Sigmoid colon (tissue), 7 donors: Measurements from ENCODE around the gene SAMD14. TPM values are rescaled to one million over a fixed set of nuclear protein-coding genes. Genes with fewer than 3 reads are reported as not detected.

Experiments
- DNase-seq: peaks from one replicate; pipeline ENCODE4 v3.0.0-alpha.2; 2019
- H3K27ac ChIP-seq, 4 donors: fragments of 200-600 bp; sonication (generic); one replicate each; pipeline ENCODE4 v1.5.1; 2016 to 2019; ENCODE audit warnings: mild to moderate bottlenecking in 1 of 4
- H3K27me3 ChIP-seq, 3 donors: fragments of 200-600 bp; sonication (generic); one replicate each; pipeline ENCODE4 v1.5.1; 2019; ENCODE audit warnings: mild to moderate bottlenecking in 1 of 3
- H3K36me3 ChIP-seq, 4 donors: fragments of 200-600 bp; sonication (generic); one replicate each; pipeline ENCODE4 v1.5.1; 2016 to 2019
- H3K4me1 ChIP-seq, 4 donors: fragments of 200-600 bp; sonication (generic); one replicate each; pipeline ENCODE4 v1.5.1; 2017 to 2019
- H3K4me3 ChIP-seq, 4 donors: fragments of 200-600 bp; sonication (generic); one replicate each; pipeline ENCODE4 v1.5.1; 2017 to 2019; ENCODE audit warnings: mild to moderate bottlenecking in 2 of 4, moderate library complexity in 1 of 4
- H3K9me3 ChIP-seq, 4 donors: fragments of 200-600 bp in 3 of 4; sonication (generic) in 3 of 4; one replicate each; pipeline versions ENCODE4 v1.5.1 to v1.6.1; 2013 to 2019
- CTCF ChIP-seq, 4 experiments: fragments of 450-650 bp in 3 of 4; fragments of 200-600 bp in 1 of 4; IDR thresholded peaks; one replicate each; pipeline ENCODE4 v1.5.1; 2016 to 2019; ENCODE audit warnings: antibody characterized with exemption in 4 of 4, mild to moderate bottlenecking in 3 of 4, moderate library complexity in 2 of 4
- EP300 ChIP-seq, 4 donors: sonication (generic); formaldehyde crosslinking; IDR thresholded peaks; one replicate each; pipeline ENCODE4 v1.6.1; 2017; ENCODE audit warnings: antibody characterized with exemption in 4 of 4
- POLR2A ChIP-seq, 2 donors: fragments of 450-650 bp; IDR thresholded peaks; one replicate each; pipeline ENCODE4 v1.6.1; 2016; ENCODE audit warnings: antibody characterized with exemption in 2 of 2, mild to moderate bottlenecking in 2 of 2, moderate library complexity in 2 of 2
- POLR2AphosphoS5 ChIP-seq, 4 donors: sonication (generic); formaldehyde crosslinking; IDR thresholded peaks; one replicate each; pipeline ENCODE4 v1.6.1; 2017; ENCODE audit warnings: antibody characterized with exemption in 4 of 4
- WGBS, 2 donors: extraction: QIAGEN DNeasy Blood & Tissue Kit; methylation state at CpG; one replicate each; pipeline ENCODE4 v1.1.7; 2013; 5-methylcytosine and 5-hydroxymethylcytosine counted together
- intact Hi-C: fragments of 100-400 bp; cut with DNase I; formaldehyde crosslinking; loops from one replicate; pipeline ENCODE4 v1.15.1; 2023
- polyA plus RNA-seq, 3 donors: library from polyadenylated mRNA; stranded (reverse); fragments of 200-250 nt; gene quantifications; one replicate each; pipeline ENCODE4 v1.2.3, GENCODE V29; 2013
- total RNA-seq, 4 donors: library from RNA; depleted of rRNA; stranded (reverse); fragments of >200 nt; gene quantifications; one replicate each; pipeline ENCODE4 v1.1.0, GENCODE V29; 2016
- donor health status: healthy with polysubstance abuse.
- donor health status: Bipolar disorder and iron deficiency.
- donor health status: healthy.

SAMD14 gene
- total and polyA plus RNA-seq, 7 donors, result 0.16 to 2.5 (median 0.92) TPM

DNA sequence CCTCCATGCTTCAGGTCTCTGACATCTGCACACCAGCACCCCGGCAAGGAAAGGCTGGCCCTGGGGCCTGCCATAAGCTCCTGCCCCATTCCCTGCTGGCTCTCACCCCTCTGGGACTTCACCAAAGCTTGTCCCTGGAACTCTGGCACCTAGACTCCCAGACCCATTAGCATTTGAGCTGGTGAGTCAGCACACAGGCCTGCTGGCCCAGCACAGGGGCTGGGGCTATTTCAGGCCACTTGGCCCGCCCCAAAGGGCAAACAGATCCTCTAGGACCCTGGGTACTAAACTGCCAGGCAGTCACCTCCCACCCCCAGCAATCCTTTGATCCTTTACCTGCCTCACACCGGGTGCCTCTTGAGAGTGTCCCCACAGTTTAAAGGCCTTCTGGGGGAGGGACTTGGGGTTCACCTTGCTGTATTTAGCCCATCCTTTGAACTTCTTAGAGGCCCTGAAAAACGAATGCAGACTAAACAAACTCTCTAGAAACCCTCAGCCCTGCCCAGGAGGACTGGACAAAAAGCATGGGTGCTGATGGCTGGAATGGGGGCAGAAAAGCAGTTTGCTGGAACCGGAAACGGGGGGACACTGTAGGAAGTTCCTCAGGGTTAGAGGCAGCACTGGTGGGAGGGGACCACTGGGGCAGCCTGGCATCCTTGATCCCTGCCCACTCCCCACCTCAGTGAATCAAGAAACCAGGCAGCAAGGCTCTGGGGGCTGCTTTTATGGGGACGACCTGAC is 3.2 kb upstream of the SAMD14 start:
- H3K9me3 ChIP-seq, result no peaks in the 10 kb centered on the region
- peak overlapping the region; percentile 51 to 75 (median 64) for H3K27ac ChIP-seq
- H3K27me3 ChIP-seq, result peaks cover 7 to 23% (median 10%) of the 10 kb centered on the region in 3 donors
- WGBS, 2 donors, result 58 to 66% methylated on average over 7 of the region's 7 CpGs
- peaks cover 0 to 54% (median 41%) of the 10 kb centered on the region in 4 donors for H3K4me1 ChIP-seq
- no peak for DNase-seq
- TF ChIP-seq EP300 (IDR thresholded peaks at IDR 0.05), result no peak
- TF ChIP-seq CTCF (IDR thresholded peaks at IDR 0.05), result no peak
- no peak for TF ChIP-seq POLR2AphosphoS5 (IDR thresholded peaks at IDR 0.05)
- no peak for TF ChIP-seq POLR2A (IDR thresholded peaks at IDR 0.05)
- H3K36me3 ChIP-seq, result peaks cover 7 to 40% (median 28%) of the 10 kb centered on the region in 4 donors
- H3K4me3 ChIP-seq, result no peak overlapping the region
- intact Hi-C loops, result no loop called here

DNA sequence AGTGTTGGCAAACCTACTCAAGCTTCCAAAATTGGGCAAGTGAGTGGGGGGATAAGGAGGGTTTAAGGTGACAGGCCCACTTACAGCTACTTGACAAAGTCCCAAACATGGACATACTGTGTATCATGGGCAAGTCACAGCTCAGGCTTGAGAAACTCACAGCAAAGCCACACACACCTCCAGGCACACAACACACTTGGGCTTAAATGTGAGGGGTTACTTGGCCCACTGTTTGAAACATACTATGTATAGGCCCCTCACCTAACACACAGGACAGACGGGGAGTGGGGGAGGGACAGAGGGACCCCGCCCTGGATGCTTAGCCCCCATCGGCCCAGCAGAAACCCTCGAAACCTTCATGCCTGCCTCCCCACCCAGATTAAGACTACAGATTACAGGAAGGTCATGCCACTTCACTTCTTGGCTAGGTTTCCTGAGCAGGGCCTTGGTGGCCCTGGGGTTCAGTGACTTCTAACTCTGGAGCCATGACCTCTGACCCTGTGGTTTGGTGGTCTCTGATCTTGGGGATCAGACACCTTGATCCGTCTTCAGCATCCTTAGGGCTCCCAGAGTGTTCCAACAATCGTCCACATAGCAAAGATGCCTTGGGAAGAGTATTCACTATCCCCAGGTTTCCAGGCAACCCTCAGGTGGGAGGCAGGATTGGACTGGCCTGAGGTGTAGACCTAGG is 2.3 kb upstream of the SAMD14 start:
- Histone ChIP-seq H3K9me3 (no peaks in the 10 kb centered on the region), H3K27ac (peak overlapping the region in 2 of 4 donors; percentile 73 to 75), H3K36me3 (peaks cover 7 to 30% (median 20%) of the 10 kb centered on the region in 4 donors), H3K4me3 (no peak overlapping the region), H3K4me1 (peaks cover 0 to 56% (median 41%) of the 10 kb centered on the region in 4 donors), H3K27me3 (peaks cover 7 to 25% (median 10%) of the 10 kb centered on the region in 3 donors)
- TF ChIP-seq POLR2AphosphoS5 (IDR thresholded peaks at IDR 0.05), result no peak
- no peak for TF ChIP-seq EP300 (IDR thresholded peaks at IDR 0.05)
- no peak for TF ChIP-seq POLR2A (IDR thresholded peaks at IDR 0.05)
- TF ChIP-seq CTCF (IDR thresholded peaks at IDR 0.05), result no peak
- DNase-seq, result no peak
- intact Hi-C loops, result no loop called here
- 77 to 82% methylated on average over 6 of the region's 6 CpGs for WGBS, 2 donors

GRCh38 chr17:50130559-50131305 is 772 bp upstream of the SAMD14 start:
- intact Hi-C loops, result no loop called here
- Histone ChIP-seq H3K4me1 (peaks cover 0 to 56% (median 41%) of the 10 kb centered on the region in 4 donors), H3K27ac (peak overlapping the region in 1 of 4 donors; percentile 33), H3K36me3 (peaks cover 0 to 15% (median 11%) of the 10 kb centered on the region in 4 donors), H3K27me3 (peaks cover 7 to 25% (median 10%) of the 10 kb centered on the region in 3 donors), H3K9me3 (no peaks in the 10 kb centered on the region), H3K4me3 (peak overlapping the region in 3 of 4 donors; percentile 51 to 61 (median 59))
- WGBS, 2 donors, result 29 to 52% methylated on average over 19 of the region's 19 CpGs
- no peak for DNase-seq
- no peak for TF ChIP-seq POLR2A (IDR thresholded peaks at IDR 0.05)
- TF ChIP-seq EP300 (IDR thresholded peaks at IDR 0.05), result no peak
- no peak for TF ChIP-seq POLR2AphosphoS5 (IDR thresholded peaks at IDR 0.05)
- TF ChIP-seq CTCF (IDR thresholded peaks at IDR 0.05), result no peak

GRCh38 chr17:50129353-50129727 is 620 bp downstream of the SAMD14 start:
- DNase-seq, result no peak
- 1 to 2% methylated on average over 31 of the region's 31 CpGs for WGBS, 2 donors
- peaks cover 7 to 25% (median 10%) of the 10 kb centered on the region in 3 donors for H3K27me3 ChIP-seq
- no peaks in the 10 kb centered on the region for H3K9me3 ChIP-seq
- H3K27ac ChIP-seq, result peak overlapping the region in 1 of 4 donors; percentile 33
- intact Hi-C loops, result no loop called here
- TF ChIP-seq EP300 (IDR thresholded peaks at IDR 0.05), result no peak
- no peak for TF ChIP-seq POLR2AphosphoS5 (IDR thresholded peaks at IDR 0.05)
- no peak for TF ChIP-seq CTCF (IDR thresholded peaks at IDR 0.05)
- TF ChIP-seq POLR2A (IDR thresholded peaks at IDR 0.05), result no peak
- H3K4me3 ChIP-seq, result peak overlapping the region; percentile 8 to 61 (median 55)
- peaks cover 0 to 2% (median under 1%) of the 10 kb centered on the region in 4 donors for H3K36me3 ChIP-seq
- H3K4me1 ChIP-seq, result peaks cover 0 to 50% (median 41%) of the 10 kb centered on the region in 4 donors
